HG03521 (cell line): Measurements from ENCODE around the gene GRIN1.
"Not testable (repeated sequence)": the region's sequence is repeated elsewhere in the genome, so short reads cannot be mapped to it uniquely, and the experiment has no call there.

ENCODE experiments used
- ATAC-seq: cut with Tn5 transposase; IDR thresholded peaks from one replicate; pipeline ENCODE4 v1.9.1; 2021; ENCODE audit warnings: mild to moderate bottlenecking, moderate library complexity; ENCODE audit not compliant: unreplicated experiment

The GRIN1 gene

GRCh38 chr9:137110911-137111787 is 27.8 kb upstream of the GRIN1 start:
- ATAC-seq = no peak

GRCh38 chr9:137111788-137112563 is 27.0 kb upstream of the GRIN1 start:
- no peak for ATAC-seq

- no peak for ATAC-seq
These were observed 26.2 kb upstream of the GRIN1 start for GRCh38 chr9:137112564-137113384.

GRCh38 chr9:137113385-137114159 is 25.4 kb upstream of the GRIN1 start:
- no peak for ATAC-seq

- ATAC-seq = no peak
These were observed 24.7 kb upstream of the GRIN1 start for GRCh38 chr9:137114220-137114612.

GRCh38 chr9:137114613-137115393 is 24.2 kb upstream of the GRIN1 start, which contains the start of gene DPP7:
Gene DPP7, minus strand, starts transcription at chr9:137114733. Its CDS starts 20 bp downstream, at chr9:137114713.
- no peak for ATAC-seq

- ATAC-seq = no peak
These were observed 23.4 kb upstream of the GRIN1 start for GRCh38 chr9:137115394-137116026.

- no peak for ATAC-seq
These were observed 22.9 kb upstream of the GRIN1 start for GRCh38 chr9:137116027-137116507.

- no peak for ATAC-seq
These were observed 22.2 kb upstream of the GRIN1 start for GRCh38 chr9:137116728-137117127.

- ATAC-seq = no peak
These were observed 21.7 kb upstream of the GRIN1 start for GRCh38 chr9:137117269-137117731.

GRCh38 chr9:137118092-137118603 is 20.8 kb upstream of the GRIN1 start:
- ATAC-seq = not testable (repeated sequence)

- not testable (repeated sequence) for ATAC-seq
These were observed 16.8 kb upstream of the GRIN1 start for GRCh38 chr9:137121927-137122795.

- ATAC-seq = not testable (repeated sequence)
These were observed 16.0 kb upstream of the GRIN1 start for GRCh38 chr9:137122796-137123467.

- no peak for ATAC-seq
These were observed 15.5 kb upstream of the GRIN1 start for GRCh38 chr9:137123468-137123837.

GRCh38 chr9:137123952-137124462 is 14.9 kb upstream of the GRIN1 start:
- not testable (repeated sequence) for ATAC-seq

GRCh38 chr9:137126786-137127185 is 12.2 kb upstream of the GRIN1 start:
- ATAC-seq = no peak
